ACC112 (cell line): ENCODE data around the gene CMPK1.

Experiments
- H2AFZ ChIP-seq: fragments of 200-600 bp; sonication (generic); one replicate; pipeline ENCODE4 v1.6.0; 2017; ENCODE audit warnings: antibody characterized with exemption, low read length; ENCODE audit not compliant: unreplicated experiment
- H3K27ac ChIP-seq: fragments of 200-600 bp; sonication (generic); 2 replicates; pipeline ENCODE4 v1.5.1; 2014; ENCODE audit warnings: low read depth, mild to moderate bottlenecking, antibody characterized with exemption, low read length, moderate library complexity
- H3K27me3 ChIP-seq: fragments of 200-600 bp; sonication (generic); 2 replicates; pipeline ENCODE4 v1.6.1; 2014; ENCODE audit warnings: mild to moderate bottlenecking, antibody characterized with exemption, low read length, moderate library complexity, mixed read lengths; ENCODE audit not compliant: insufficient read depth
- H3K36me3 ChIP-seq: fragments of 200-600 bp; sonication (generic); 2 replicates; pipeline ENCODE4 v1.6.1; 2016; ENCODE audit warnings: mild to moderate bottlenecking, antibody characterized with exemption, low read length, moderate library complexity, mixed read lengths; ENCODE audit not compliant: insufficient read depth
- H3K4me1 ChIP-seq: fragments of 200-600 bp; sonication (generic); one replicate; pipeline ENCODE4 v1.6.1; 2016; ENCODE audit warnings: low read length, mixed read lengths; ENCODE audit not compliant: insufficient read depth, unreplicated experiment, control insufficient read depth
- H3K4me3 ChIP-seq: fragments of 200-600 bp; sonication (generic); 2 replicates; pipeline ENCODE4 v1.5.1; 2014; ENCODE audit warnings: mild to moderate bottlenecking, low read depth, low read length
- H3K79me2 ChIP-seq: fragments of 200-600 bp; sonication (generic); one replicate; pipeline ENCODE4 v1.6.0; 2016; ENCODE audit warnings: low read length; ENCODE audit not compliant: control insufficient read depth, unreplicated experiment, insufficient read depth

The CMPK1 gene

DNA sequence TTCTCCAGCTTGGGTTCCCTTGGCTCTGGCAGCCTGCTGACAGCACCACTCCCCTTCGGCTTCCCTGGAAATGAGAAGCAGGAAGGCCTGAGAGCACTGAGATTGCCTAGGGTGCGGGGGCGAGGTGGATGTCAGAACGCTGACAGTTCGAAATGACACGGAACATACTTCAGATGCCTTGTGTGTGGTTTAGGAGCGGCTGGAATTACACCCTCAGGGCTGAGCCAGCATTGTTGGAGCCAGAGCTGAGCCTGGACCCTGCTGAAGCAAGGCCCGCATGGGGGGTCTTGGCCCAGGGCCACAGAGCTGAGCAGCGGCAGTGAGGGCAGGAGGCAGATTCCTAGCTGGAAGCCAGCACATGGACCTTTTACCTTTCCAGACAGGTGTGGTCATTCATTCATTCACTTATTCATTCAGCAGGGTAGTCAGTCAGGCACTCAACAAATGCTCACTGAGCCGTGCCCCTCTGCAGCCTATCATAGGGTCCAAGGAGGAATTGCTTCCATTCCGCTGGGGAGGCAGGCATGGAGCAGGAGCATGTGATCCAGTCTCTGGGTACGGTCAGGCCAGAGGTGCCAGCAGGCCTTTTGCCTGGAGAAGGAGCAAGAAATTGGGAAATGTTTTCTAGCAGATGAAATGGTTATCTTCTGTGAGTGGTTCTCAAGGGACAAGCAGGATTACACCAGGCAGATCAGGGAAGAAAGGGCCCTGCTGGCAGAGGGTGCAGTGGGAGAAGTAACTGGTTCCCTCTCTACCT is 75.9 kb downstream of the CMPK1 start:
- Histone ChIP-seq H2AFZ (no peak overlapping the region), H3K36me3 (no peaks in the 10 kb centered on the region), H3K4me1 (peaks cover 16% of the 10 kb centered on the region), H3K27me3 (0 out of 2 replicates have a peak, but pooled peaks cover 7% of the 10 kb centered on the region), H3K79me2 (no peaks in the 10 kb centered on the region), H3K4me3 (no peak overlapping the region), H3K27ac (no peak overlapping the region)

DNA sequence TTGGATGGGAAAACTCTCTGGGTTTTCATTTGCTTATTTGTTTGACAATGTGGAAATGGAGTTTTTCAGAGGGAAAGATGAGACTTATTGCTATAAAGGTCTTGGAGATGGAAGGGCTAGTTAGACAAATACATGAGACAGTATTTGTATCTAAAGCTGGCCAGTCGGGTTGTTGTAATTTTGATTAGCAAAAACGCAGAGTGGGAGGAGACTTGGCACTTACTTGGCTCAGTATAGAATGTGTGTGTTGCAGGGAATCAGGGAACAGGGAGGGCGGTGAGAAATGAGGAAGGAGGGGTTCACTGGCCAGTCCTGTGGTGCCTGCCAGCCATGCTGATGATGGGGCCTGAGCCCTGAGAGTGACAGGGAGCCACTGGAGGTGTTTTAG is 76.5 kb downstream of the CMPK1 start:
- Histone ChIP-seq H2AFZ (no peak overlapping the region), H3K27me3 (peaks cover 12% of the 10 kb centered on the region), H3K4me3 (no peak overlapping the region), H3K79me2 (no peaks in the 10 kb centered on the region), H3K36me3 (no peaks in the 10 kb centered on the region), H3K4me1 (peaks cover 16% of the 10 kb centered on the region), H3K27ac (no peak overlapping the region)

DNA sequence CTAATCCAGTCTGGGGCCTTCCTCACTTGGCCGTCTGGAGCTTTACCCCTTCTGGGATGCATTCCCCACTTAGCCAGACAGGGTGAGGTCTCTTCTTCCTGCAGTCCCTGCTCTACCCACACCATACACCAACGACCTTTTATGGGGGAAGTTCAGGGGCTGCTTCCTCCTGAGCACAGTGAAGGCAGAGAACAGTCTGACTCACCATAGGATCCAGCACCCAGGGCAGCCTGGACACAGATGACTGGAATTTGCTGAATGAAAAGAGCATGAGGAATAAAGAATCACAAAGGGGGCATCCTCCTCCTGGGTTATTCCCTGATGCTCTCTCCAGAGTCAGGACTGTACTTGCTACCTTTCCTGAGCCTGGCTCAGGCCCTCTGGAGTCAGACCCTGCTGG is 77.8 kb downstream of the CMPK1 start:
- Histone ChIP-seq H3K4me3 (no peak overlapping the region), H3K79me2 (no peaks in the 10 kb centered on the region), H2AFZ (no peak overlapping the region), H3K4me1 (peaks cover 16% of the 10 kb centered on the region), H3K27ac (no peak overlapping the region), H3K36me3 (no peaks in the 10 kb centered on the region), H3K27me3 (peaks cover 24% of the 10 kb centered on the region)

DNA sequence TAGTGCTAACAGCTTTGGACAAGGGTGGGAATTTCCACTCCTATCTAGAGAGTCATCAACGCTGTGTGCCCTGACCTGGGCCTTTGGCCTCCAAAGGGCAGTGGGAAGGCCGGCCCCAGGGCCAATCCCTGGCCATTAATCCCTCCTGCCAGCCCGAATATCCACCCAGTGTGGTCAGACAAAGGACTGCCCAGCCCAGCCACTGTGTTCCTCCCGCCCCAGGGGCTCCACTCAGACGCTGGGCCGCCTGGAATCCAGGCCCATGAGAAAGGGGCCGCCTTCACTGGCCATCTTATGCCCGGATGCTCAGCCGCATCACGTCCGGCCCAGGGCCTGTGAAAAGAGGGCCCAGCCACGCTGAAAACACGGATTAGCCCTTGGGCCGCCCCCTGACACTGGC is 78.8 kb downstream of the CMPK1 start:
- H3K4me1 ChIP-seq, result peaks cover 12% of the 10 kb centered on the region

DNA sequence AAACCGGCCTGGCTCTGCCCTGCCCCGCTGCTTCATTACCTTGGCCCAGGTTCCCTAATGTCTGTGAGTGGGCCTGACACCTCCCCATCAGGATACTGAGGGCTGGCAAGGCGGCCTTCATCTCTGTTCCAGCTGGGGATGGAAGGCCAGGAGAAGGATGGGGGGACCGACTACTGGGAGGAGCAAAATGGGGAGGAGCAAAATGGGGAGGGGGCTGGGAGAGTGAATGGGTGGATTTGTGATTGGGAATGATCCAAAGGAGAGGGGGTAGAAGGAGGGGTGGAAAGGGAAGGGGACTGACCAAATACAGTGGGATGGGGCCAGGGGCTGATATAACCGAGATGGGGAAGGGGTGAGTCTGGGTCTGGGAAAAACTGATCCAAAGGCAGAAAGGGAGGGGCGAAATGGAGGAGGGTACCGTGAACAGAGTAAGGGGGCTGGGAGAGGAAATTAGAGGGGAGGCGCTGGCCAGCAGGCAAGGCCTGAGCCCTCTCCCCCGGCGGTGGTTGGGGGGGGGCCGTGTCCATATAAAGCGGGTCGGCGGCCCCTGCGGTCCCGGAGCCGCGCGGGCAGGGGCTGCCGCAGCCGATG is 82.2 kb downstream of the CMPK1 start, which contains the start of gene FOXE3:
Gene FOXE3 (plus strand): TSS at position 558 of the 591 bp plus-strand sequence. CDS start 31 bp downstream, at position 589.
- Histone ChIP-seq H3K4me3 (peak within 1 kb of the TSS; percentile 55; the same call in 1 of the 2 replicates), H2AFZ (peak within 1 kb of the TSS; percentile 80), H3K36me3 (no peaks in the 10 kb centered on the region), H3K79me2 (no peaks in the 10 kb centered on the region), H3K27ac (no peak within 1 kb of the TSS), H3K27me3 (peaks cover 44% of the 10 kb centered on the region), H3K4me1 (no peaks in the 10 kb centered on the region)

More for the DNA sequence above, 78.8 kb downstream of the CMPK1 start:
- no peak overlapping the region for H3K4me3 ChIP-seq
- no peaks in the 10 kb centered on the region for H3K79me2 ChIP-seq
- no peaks in the 10 kb centered on the region for H3K36me3 ChIP-seq
- H2AFZ ChIP-seq, result no peak overlapping the region
- H3K27ac ChIP-seq, result no peak overlapping the region
- H3K27me3 ChIP-seq, result peaks cover 32% of the 10 kb centered on the region

DNA sequence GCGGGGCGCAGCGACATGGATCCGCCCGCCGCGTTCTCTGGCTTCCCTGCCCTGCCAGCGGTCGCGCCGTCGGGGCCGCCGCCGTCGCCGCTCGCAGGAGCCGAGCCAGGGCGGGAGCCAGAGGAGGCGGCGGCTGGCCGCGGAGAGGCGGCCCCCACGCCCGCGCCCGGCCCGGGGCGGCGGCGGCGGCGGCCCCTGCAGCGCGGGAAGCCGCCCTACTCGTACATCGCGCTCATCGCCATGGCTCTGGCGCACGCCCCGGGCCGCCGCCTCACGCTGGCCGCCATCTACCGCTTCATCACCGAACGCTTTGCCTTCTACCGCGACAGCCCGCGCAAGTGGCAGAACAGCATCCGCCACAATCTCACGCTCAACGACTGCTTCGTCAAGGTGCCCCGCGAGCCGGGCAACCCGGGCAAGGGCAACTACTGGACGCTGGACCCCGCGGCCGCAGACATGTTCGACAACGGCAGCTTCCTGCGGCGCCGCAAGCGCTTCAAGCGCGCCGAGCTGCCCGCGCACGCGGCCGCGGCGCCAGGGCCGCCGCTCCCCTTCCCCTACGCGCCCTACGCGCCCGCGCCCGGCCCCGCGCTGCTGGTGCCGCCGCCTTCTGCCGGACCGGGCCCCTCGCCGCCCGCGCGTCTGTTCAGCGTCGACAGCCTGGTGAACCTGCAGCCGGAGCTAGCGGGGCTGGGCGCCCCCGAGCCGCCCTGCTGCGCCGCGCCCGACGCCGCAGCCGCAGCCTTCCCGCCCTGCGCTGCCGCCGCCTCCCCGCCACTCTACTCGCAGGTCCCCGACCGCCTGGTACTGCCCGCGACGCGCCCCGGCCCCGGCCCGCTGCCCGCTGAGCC is 83.0 kb downstream of the CMPK1 start:
- H2AFZ ChIP-seq, result peak overlapping the region; percentile 80
- no peak overlapping the region for H3K27ac ChIP-seq
- peak overlapping the region; percentile 55; the same call in 1 of the 2 replicates for H3K4me3 ChIP-seq
- H3K4me1 ChIP-seq, result no peaks in the 10 kb centered on the region
- H3K27me3 ChIP-seq, result peaks cover 44% of the 10 kb centered on the region
- no peaks in the 10 kb centered on the region for H3K79me2 ChIP-seq
- H3K36me3 ChIP-seq, result no peaks in the 10 kb centered on the region

DNA sequence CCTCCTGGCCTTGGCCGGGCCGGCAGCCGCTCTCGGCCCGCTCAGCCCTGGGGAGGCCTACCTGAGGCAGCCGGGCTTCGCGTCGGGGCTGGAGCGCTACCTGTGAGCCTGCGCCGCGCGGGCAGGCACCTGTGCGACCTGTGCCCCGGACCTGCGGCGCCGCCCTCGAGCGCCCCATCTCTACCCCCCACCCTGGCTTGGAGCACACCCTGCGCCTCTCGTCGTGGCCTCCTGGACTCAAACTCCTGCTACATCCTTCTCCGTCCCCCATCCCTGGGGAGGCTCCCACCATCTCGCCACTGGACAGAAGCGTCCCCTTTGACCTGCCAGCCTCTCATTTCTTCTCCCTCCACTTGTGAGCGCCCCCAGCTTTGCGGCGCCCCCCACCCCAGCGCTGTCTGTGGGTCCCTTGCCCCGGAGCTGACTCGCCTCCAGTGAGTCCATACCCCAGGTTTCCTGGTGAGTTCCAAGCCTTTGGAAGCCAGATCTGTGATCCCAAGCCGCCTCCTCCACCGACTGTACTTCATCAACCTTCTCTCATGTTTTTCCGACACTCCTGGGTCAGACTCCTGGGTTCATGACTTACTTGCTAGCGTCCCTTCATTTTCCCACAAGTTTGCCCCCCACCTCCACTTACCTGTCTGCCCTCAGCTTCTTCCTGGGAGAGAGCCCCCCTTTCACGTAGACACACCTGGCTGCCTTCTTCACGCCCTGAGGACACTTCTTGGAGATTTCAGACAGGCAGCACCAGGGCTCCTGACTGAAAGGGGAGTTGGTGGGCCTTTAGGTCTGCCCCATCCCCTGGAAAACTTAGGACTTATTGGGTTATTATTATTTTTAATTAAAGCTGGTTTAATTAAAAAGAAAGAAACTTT is 83.8 kb downstream of the CMPK1 start:
- no peaks in the 10 kb centered on the region for H3K4me1 ChIP-seq
- H3K79me2 ChIP-seq, result no peaks in the 10 kb centered on the region
- H3K4me3 ChIP-seq, result no peak overlapping the region
- H3K27ac ChIP-seq, result no peak overlapping the region
- no peak overlapping the region for H2AFZ ChIP-seq
- H3K27me3 ChIP-seq, result peaks cover 44% of the 10 kb centered on the region
- H3K36me3 ChIP-seq, result no peaks in the 10 kb centered on the region

DNA sequence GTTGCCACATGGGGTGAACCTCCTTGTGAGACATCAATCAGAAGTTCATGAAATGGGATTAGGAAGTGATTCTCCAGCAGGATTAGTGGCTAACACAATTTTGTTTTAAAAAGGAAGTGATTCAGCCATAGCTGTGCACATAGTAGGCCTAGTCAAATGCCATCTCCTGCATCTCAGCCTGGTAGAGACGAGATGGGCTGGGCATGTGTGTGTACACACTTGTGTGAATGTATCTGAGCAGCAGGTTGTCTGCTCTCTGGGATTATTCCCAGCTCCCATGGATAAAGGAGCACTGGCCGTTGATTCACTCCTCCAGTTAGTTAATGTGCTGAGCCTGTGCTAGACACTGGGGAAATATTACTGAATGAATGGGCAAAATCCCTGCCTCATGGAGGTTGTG is 84.5 kb downstream of the CMPK1 start:
- no peaks in the 10 kb centered on the region for H3K79me2 ChIP-seq
- peaks cover 44% of the 10 kb centered on the region for H3K27me3 ChIP-seq
- no peaks in the 10 kb centered on the region for H3K36me3 ChIP-seq
- H3K4me3 ChIP-seq, result no peak overlapping the region
- H2AFZ ChIP-seq, result no peak overlapping the region
- H3K27ac ChIP-seq, result no peak overlapping the region
- no peaks in the 10 kb centered on the region for H3K4me1 ChIP-seq

DNA sequence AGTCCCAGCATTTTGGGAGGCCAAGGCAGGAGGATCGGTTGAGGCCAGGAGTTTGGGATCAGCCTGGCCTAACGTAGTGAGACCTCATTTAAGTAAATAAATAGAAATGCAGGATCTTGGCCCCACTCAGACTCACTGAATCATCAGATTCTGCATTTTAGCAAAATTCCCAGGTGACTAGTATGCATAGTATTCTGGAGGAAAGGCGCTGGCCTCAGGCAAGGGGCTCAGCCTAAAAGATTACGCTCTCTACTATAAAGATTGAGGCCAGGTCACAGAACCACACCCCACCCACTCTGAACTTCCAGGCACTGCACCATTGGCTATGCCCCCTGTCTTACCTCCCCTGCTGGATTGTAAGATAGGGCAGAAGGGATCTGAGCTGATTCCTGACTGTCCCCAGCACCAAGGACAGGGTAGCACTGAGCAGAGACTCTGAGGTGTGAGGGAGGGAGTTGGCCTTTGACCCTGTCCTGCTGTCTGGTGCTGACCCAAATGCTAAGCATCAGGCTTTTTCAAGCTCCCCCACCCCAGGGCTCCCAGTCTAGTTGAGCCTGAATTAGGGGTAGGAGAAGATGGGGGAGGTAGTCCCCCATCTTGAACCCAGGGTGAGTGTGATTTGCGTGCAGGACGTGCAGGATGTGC is 85.2 kb downstream of the CMPK1 start:
- Histone ChIP-seq H3K79me2 (no peaks in the 10 kb centered on the region), H3K4me1 (no peaks in the 10 kb centered on the region), H3K4me3 (no peak overlapping the region), H2AFZ (no peak overlapping the region), H3K27ac (no peak overlapping the region), H3K36me3 (no peaks in the 10 kb centered on the region), H3K27me3 (peaks cover 44% of the 10 kb centered on the region)
